KMS-11 (cell line): ENCODE measurements around the gene MOV10L1.

Experiments used
- H2AFZ ChIP-seq: fragments of 200-600 bp; sonication (generic); 2 replicates; pipeline ENCODE4 v1.6.1; 2016; ENCODE audit warnings: antibody characterized with exemption, mixed run types, low read depth
- H3K27ac ChIP-seq: fragments of 200-600 bp; sonication (generic); 2 replicates; pipeline ENCODE4 v1.6.1; 2016; ENCODE audit warnings: mild to moderate bottlenecking, mixed run types
- H3K27me3 ChIP-seq: fragments of 200-600 bp; sonication (generic); 2 replicates; pipeline ENCODE4 v1.6.1; 2017; ENCODE audit warnings: mild to moderate bottlenecking, low read depth, mixed run types, moderate library complexity; ENCODE audit not compliant: insufficient read depth
- H3K36me3 ChIP-seq: fragments of 200-600 bp; sonication (generic); 2 replicates; pipeline ENCODE4 v1.6.1; 2017; ENCODE audit warnings: mild to moderate bottlenecking, mixed run types; ENCODE audit not compliant: insufficient read depth
- H3K4me1 ChIP-seq: fragments of 200-600 bp; sonication (generic); 2 replicates; pipeline ENCODE4 v1.6.1; 2016; ENCODE audit warnings: mild to moderate bottlenecking, low read depth, mixed run types; ENCODE audit not compliant: poor library complexity, severe bottlenecking
- H3K4me2 ChIP-seq: fragments of 200-600 bp; sonication (generic); 2 replicates; pipeline ENCODE4 v1.7.0; 2016; ENCODE audit warnings: mild to moderate bottlenecking, mixed run types
- H3K4me3 ChIP-seq: fragments of 200-600 bp; sonication (generic); IDR thresholded peaks from 2 replicates; pipeline ENCODE4 v1.6.1; 2017; ENCODE audit warnings: low read depth, low read length, mixed read lengths; ENCODE audit not compliant: insufficient read depth
- H3K79me2 ChIP-seq: fragments of 200-600 bp; sonication (generic); 2 replicates; pipeline ENCODE4 v1.6.1; 2016; ENCODE audit warnings: low read depth, mixed run types; ENCODE audit not compliant: insufficient read depth
- H3K9ac ChIP-seq: fragments of 200-600 bp; sonication (generic); 2 replicates; pipeline ENCODE4 v1.6.1; 2016; ENCODE audit warnings: mild to moderate bottlenecking, mixed run types
- H4K20me1 ChIP-seq: fragments of 200-600 bp; sonication (generic); 2 replicates; pipeline ENCODE4 v1.6.1; 2016; ENCODE audit warnings: mild to moderate bottlenecking, mixed run types; ENCODE audit not compliant: insufficient read depth
- CTCF ChIP-seq: fragments of 200-600 bp; sonication (generic); conservative IDR thresholded peaks from 2 replicates; pipeline ENCODE4 v1.6.1; 2017; ENCODE audit warnings: low read depth, mild to moderate bottlenecking, antibody characterized with exemption, low read length, moderate library complexity, mixed read lengths

MOV10L1 gene

GRCh38 chr22:50184004-50184901 lies 94.4 kb downstream of the MOV10L1 start:
- no peaks in the 10 kb centered on the region for H4K20me1 ChIP-seq
- H3K79me2 ChIP-seq: peaks cover 23% of the 10 kb centered on the region
- no peak for TF ChIP-seq CTCF
- no peak overlapping the region for H2AFZ ChIP-seq
- H3K9ac ChIP-seq: no peak overlapping the region
- H3K4me3 ChIP-seq: no peak overlapping the region
- peaks cover 21% of the 10 kb centered on the region for H3K4me1 ChIP-seq
- H3K27ac ChIP-seq: no peak overlapping the region
- no peaks in the 10 kb centered on the region for H3K36me3 ChIP-seq
- no peak overlapping the region for H3K4me2 ChIP-seq
- no peaks in the 10 kb centered on the region for H3K27me3 ChIP-seq

- Histone ChIP-seq H3K4me2 (no peak overlapping the region), H2AFZ (no peak overlapping the region), H3K9ac (no peak overlapping the region), H3K79me2 (peaks cover 23% of the 10 kb centered on the region), H4K20me1 (no peaks in the 10 kb centered on the region), H3K27ac (no peak overlapping the region), H3K36me3 (no peaks in the 10 kb centered on the region), H3K4me1 (peaks cover 27% of the 10 kb centered on the region), H3K4me3 (no peak overlapping the region), H3K27me3 (no peaks in the 10 kb centered on the region)
- TF ChIP-seq CTCF: no peak
Observed at GRCh38 chr22:50184902-50185374, 95.1 kb downstream of the MOV10L1 start.

GRCh38 chr22:50185375-50186087 lies 95.7 kb downstream of the MOV10L1 start, which contains the start of gene TRABD:
Gene TRABD, plus strand, starts transcription at chr22:50185913. Its CDS starts 7,148 bp downstream, at chr22:50193061.
- no peak within 1 kb of the TSS; the same call in 1 of the 2 replicates for H2AFZ ChIP-seq
- H3K27me3 ChIP-seq: no peaks in the 10 kb centered on the region
- peaks cover 27% of the 10 kb centered on the region for H3K4me1 ChIP-seq
- no peaks in the 10 kb centered on the region for H3K36me3 ChIP-seq
- H3K9ac ChIP-seq: peak within 1 kb of the TSS; percentile 76
- no peak for TF ChIP-seq CTCF
- no peaks in the 10 kb centered on the region for H4K20me1 ChIP-seq
- peaks cover 23% of the 10 kb centered on the region for H3K79me2 ChIP-seq
- H3K4me3 ChIP-seq: no peak within 1 kb of the TSS
- H3K4me2 ChIP-seq: peak within 1 kb of the TSS; percentile 63; the same call in 1 of the 2 replicates
- peak within 1 kb of the TSS; percentile 59 for H3K27ac ChIP-seq

GRCh38 chr22:50186181-50186714 lies 96.4 kb downstream of the MOV10L1 start:
- Histone ChIP-seq H3K4me2 (peak overlapping the region; percentile 63; the same call in 1 of the 2 replicates), H4K20me1 (no peaks in the 10 kb centered on the region), H3K36me3 (no peaks in the 10 kb centered on the region), H3K27me3 (no peaks in the 10 kb centered on the region), H3K79me2 (peaks cover 26% of the 10 kb centered on the region), H3K4me3 (no peak overlapping the region), H3K27ac (peak overlapping the region; percentile 59), H2AFZ (no peak overlapping the region), H3K9ac (peak overlapping the region; percentile 76), H3K4me1 (peaks cover 31% of the 10 kb centered on the region)
- no peak for TF ChIP-seq CTCF
